GOT3 (cell line): Measurements from ENCODE around the gene MEF2A.
"Not testable (repeated sequence)": the region's sequence is repeated elsewhere in the genome, so short reads cannot be mapped to it uniquely, and the experiment has no call there.

ENCODE experiments used
- DNase-seq: peaks from one replicate; lab custom pipeline; 2025; ENCODE audit warnings: mixed read lengths; lab: John Stamatoyannopoulos, UW

Gene MEF2A

DNA sequence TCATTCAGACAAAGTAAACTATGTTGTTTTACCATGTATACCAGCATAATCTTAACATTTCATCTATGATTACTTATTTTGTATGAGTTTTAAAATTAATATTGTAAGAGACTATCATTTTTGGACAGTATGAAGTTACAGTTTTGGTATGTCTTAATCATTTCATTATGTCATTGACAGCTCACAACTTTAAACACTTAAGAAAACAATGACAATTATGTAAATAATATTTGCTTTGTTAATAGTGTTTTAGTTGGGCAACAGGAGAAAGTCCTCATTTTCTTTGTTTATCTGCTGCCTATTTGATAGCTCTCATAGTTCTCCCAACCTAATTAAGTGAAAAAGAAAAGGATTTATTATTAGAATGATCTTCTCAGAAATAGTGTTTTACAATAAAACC, 80.2 kb downstream of the MEF2A start:
- no peak for DNase-seq

DNA sequence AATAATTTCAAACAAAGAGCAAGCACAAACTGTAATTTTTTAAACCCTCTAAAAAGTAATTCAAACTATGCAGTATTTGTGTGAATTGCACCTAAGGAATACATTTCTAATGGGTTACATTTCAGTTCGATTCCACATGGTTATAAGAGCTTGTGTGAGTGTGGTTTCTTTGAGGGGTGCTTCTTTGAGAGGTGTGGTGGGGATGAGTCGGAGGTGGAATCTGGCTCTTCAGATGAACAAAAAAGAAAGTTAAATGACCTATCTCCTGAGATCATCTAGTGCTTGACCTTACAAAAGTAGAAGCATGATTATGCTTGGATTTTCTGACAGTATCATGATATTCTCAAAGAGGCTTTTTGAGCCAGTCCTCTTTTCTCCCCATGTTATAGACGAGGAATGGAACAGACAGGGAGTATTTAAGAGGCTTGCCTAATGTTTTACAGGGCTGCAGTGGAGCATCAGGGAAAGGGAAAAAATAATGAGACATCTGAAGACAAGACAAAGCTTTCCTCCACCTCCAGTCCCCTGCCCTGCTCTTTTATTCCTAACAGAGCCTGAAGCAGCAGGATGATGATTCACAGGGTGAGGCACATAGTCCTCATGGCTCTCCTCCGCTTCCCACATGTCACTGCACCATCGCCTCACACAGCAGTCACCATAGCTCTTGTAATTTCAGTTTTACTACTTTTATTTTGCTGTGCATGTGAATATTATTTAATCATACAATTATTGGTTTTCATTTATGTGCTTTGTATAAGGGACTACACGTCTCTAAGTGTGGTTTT, 85.4 kb downstream of the MEF2A start:
- no peak for DNase-seq

DNA sequence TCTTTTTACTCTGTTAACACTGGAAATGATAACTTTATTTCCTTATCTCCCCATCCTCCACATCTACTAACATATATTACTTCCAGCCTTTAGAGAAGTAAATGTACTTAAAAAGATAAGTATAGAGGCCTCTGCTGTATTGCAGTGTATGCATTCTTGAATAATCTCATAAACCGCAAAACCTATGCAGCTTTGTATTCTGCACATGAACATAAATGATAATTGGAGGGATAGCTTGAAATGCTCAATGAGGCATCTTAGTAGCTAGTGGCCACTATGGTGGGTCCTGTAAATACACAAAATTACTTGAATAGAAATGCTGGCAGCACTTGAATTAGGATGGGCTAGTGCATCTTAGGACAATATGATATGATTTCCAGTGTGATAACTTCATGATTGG, 90.4 kb downstream of the MEF2A start:
- DNase-seq, result no peak

GRCh38 chr15:99657996-99658395, 92.2 kb downstream of the MEF2A start:
- DNase-seq, result no peak

DNA sequence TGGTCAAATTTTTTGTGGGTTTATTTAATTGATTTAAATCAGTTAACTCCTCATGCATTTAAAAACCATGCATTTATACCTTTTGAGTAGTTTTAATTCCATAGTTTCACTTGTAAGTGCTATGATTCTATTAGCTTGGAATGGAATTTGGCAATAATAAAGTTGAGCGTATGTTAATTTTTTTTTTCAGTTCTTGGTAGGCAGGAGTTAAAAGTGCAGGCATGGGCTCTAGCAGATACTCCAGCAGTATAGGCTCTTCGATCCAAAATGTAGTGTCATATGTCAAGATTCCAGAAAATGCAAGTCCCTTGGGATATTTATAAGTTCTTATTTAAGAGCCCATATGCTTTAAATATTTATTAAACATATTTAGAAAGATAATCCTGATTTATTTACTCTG, 97.1 kb downstream of the MEF2A start:
- no peak for DNase-seq

DNA sequence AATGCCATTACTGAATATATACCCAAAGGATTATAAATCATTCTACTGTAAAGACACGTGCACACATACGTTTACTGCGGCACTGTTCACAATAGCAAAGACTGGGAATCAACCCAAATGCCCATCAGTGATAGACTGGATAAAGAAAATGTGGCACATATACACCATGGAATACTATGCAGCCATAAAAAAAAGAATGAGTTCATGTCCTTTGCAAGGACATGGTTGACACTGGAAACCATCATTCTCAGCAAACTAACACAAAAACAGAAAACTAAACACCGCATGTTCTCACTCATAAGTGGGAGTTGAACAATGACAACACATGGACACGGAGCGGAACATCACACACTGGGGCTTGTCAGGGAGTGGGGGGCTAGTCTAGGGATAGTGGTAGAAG, 100.3 kb downstream of the MEF2A start:
- DNase-seq, result not testable (repeated sequence)

DNA sequence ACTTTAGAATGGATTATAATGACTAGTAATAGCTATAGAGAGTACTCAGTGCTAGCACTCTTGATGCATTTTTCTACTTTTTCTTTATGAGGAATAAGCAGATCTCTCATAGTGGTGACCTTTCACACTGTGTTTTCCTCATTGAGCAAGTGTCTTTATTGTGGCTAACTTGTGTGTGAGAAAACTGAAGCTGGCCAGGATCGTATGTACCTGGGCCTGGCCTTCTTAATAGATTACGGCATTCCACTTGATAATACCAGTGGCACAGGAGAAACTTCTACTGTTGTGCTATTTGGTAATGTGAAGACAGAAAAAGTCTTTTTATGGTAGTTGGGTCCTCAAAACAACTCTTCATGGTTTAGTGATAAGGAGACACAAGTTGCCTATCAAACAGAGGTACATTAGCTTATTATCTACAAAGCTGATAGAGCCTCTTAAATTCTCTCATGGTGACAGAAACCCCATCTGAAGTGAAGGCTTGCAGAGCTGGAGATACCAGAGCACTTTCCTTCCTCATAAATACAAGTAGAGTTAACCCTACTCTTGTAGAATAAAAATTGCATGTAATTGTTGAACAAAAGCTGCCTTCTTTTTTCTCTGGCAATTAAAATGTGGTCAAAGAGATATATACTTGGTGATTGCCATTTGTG, 102.9 kb downstream of the MEF2A start:
- DNase-seq, result no peak

DNA sequence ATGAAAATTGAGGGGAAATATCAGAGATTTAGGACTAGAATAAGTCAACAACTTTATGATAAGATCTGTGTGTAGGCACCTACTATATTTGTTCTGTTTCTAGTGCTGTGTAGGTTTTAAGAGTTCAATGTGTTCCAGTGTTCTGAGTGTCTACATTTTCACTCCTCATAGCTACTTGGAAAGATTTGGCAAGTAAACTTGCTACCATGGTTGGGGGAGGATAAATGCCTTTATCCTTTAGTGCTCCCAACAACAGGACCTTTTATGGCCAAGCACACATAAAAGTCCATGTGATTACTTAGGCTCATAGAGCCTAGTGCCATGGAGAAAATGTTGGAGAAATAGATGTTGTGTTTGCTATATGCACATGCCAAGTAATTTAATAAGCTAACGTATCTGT, 103.5 kb downstream of the MEF2A start:
- DNase-seq, result no peak

GRCh38 chr15:99671926-99672635, 106.3 kb downstream of the MEF2A start:
- DNase-seq, result no peak

GRCh38 chr15:99673111-99673510, 107.3 kb downstream of the MEF2A start:
- DNase-seq, result no peak

DNA sequence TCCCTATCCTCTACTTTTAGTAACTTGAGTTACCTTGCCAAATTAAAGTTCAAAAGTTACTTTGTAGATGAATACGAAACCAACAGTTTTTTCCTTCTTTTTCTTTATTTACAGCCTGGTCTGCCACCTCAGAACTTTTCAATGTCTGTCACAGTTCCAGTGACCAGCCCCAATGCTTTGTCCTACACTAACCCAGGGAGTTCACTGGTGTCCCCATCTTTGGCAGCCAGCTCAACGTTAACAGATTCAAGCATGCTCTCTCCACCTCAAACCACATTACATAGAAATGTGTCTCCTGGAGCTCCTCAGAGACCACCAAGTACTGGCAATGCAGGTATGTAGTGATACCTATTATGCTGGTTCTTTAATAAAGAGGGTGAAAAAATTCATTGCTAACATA, 108.5 kb downstream of the MEF2A start:
- no peak for DNase-seq

GRCh38 chr15:99677540-99678134, 111.9 kb downstream of the MEF2A start:
- DNase-seq, result no peak

DNA sequence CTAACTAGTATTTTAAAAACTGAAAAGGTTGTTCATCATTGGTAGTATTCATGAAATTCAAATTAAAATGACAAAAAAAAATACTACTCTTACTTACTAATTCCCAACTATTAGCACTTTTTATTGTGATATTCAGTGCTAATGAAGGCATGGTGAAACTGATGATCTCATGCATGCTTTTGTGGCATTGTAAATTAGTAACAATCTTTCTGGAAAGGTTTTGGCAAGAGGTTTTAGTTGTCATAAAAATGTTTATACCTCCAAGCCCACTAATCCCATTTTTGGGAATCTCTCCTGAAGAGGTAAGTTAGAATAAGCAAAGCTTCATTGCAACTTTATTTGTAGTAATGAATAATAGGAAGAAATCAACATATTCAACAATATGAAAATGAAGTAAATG, 114.5 kb downstream of the MEF2A start:
- DNase-seq, result no peak

DNA sequence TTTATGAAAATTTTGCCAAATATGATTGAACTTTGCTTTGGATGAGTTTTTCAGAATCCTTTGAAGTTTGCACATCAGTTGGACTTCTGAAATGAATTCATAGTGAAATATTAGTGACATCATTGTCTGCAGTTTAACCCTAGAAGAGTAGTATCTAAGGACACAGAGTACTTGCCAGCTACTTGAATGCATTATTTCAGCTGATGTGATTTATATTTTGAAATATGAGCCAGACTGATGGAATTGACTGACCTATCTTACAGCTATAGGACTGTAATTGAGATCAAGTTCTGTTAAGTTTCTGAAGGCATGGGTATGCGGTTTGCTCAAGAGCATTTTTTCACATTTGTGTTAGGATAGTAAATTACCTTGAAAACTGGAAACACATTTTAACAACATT, 116.2 kb downstream of the MEF2A start:
- DNase-seq, result no peak

GRCh38 chr15:99682455-99682854, 116.7 kb downstream of the MEF2A start:
- no peak for DNase-seq

DNA sequence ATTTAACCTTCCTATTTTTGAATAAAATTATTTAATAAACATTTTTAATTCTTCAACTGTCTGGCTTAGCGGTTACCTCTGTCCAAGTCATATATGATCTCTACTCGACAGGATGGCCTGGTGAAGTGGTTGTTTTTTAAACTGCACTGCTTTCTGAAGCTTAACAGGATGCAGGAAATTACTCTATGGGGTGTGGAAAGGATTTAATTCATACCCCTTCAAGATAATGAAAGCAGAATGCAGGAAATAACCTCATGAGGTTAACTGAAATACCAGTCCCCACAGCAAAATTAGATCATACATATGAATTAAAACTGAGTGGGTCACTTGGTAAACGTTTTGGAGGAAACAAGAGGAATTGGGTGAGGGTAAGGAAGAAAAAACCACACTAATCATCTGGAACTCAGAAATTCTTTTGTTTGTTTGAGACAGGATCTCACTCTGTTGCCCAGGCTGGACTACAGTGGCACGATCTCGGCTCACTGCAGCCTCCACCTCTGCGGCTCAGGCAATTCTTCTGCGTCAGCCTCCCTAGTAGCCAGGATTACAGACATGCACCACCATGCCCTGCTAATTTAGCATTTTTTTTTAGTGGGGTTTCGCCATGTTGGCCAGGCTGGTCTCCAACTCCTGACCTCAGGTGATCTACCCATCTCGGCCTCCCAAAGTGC, 117.4 kb downstream of the MEF2A start:
- DNase-seq, result no peak

DNA sequence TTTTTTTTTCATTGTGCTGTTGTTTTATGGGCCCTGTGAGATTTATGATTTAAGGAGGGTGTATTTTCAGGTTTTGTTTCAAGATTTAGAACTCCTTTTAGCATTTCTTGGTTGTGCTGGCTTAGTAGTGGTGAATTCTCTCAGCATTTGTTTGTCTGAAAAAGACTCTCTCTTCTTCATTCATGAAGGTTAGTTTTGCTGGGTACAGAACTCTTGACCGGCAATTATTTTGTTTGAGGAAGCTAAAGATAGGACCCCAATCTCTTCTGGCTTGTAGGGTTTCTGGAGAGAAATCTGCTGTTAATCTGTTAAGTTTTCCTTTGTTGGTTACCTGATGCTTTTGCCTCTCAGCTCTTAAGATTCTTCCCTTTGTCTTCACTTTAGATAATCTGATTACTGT, 120.5 kb downstream of the MEF2A start:
- DNase-seq, result no peak

DNA sequence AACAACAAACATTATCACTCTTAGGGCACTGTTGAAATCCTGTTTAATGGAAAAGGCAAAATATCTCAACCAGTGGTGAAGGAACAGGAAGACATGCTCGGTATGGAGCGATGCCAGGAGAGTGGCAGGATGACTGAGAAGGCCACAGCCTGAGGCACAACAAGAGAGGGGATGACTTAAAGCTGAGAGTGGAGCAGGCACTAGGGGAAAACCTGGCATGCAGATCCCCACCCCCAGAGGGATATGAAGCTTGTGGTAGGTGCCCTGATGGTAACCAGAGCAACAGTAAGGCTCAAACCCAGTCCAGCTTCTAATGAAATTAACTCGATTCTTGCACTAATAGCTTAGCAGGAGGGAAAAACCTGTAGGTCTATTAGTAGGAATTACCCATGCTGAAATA, 127.0 kb downstream of the MEF2A start:
- no peak for DNase-seq

DNA sequence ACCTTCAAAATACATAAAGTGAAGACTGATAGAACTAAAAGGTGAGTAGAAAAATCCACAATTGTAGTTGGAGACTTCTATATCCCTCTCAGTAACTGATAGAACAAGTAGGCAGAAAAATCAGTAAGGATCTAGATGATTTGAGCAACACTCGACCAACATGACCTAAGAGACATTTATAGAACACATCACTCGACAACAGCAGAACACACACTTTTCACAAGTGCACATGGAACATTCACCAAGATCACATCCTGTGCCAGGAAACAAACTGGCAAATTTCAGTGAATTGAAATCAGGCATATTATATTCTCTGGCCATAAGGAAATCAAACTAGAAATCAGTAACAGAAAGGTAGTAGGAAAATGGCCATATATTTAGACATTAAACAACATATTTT, 130.3 kb downstream of the MEF2A start:
- DNase-seq, result no peak

DNA sequence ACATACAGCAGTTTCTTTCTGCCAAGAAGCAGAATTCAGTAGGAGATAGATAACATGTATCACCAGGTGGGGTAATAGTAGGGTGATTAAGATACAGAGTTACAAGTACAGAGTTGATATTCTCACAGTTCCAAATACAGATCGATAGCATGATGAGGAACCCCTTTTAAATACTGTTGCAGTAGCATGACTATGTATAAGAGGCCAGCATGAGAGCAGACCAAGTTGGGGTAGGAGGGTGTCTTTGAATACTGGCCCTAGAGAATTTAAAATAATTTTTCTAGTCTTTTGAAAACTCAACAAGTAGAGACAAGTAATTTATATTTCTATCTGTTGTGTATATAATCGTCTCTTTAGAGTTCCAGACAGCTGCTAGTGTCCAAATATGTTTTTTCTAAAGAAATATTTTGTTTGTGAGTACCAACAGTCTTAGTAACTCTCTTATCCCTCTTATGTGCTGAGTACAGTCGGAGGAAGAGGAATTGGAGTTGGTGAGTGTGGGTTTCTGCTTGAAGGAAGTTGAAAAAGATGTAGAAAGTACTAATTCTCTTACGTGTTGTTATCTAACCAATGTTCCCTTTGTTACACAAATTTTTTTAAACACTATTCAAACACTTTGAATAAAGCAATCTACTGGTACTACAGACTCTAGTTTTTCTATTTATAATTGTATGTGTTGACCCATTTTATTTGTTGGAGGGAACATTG, 137.3 kb downstream of the MEF2A start:
- DNase-seq, result no peak

DNA sequence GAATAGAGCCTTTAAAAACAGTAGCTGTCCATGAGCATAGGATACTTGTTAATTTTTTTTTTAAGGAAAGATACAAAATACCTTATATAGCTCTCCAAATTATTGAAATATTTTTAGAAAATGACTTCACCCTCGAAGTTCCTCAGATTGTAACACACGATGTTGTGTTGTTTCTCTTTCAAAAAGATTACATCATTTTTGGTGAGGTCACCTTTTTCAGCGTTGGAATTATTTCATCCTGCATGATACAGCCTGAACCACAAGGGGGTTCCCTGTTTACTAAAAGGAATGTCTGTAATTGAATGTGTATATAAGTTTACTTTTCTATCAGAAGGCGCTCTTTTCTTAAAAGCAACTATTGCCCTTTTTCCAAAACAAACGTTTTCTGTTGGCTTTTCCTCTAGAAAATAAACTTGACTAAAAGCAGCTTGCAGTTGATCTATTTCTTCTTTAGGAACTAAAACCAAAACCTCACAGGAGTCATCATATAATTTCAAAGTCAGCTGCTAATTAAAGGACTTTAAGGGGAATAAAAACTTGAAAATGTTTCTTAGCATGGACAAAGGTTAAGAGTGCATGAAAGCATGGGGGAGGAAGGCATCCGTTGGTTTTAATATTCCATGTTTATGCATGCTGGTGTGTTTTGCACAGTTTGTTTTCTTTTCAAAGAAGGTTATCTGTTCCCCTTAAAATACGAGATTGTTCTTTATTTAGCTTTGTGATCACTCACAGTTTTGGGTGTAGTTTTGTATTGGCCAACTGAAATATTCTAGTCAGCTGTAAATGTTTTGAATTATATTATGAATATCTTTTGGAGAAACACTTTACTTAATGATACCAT, 138.0 kb downstream of the MEF2A start:
- no peak for DNase-seq
